HG02623 (cell line): ENCODE results near the gene SULT1A2.
"Not testable (repeated sequence)": the region's sequence is repeated elsewhere in the genome, so short reads cannot be mapped to it uniquely, and the experiment has no call there.

ENCODE experiments used
- ATAC-seq: cut with Tn5 transposase; IDR thresholded peaks from one replicate; pipeline ENCODE4 v1.9.1; 2021; ENCODE audit warnings: moderate library complexity; ENCODE audit not compliant: unreplicated experiment

The SULT1A2 gene

GRCh38 chr16:28609631-28610594, 13.1 kb upstream of the SULT1A2 start, which contains the start of gene SULT1A1:
Gene SULT1A1, minus strand, starts transcription at chr16:28610044. Its CDS starts 1,189 bp downstream, at chr16:28608855.
- ATAC-seq = no peak

GRCh38 chr16:28608867-28609596, 12.2 kb upstream of the SULT1A2 start:
- not testable (repeated sequence) for ATAC-seq

GRCh38 chr16:28608496-28608808, 11.6 kb upstream of the SULT1A2 start:
- ATAC-seq = not testable (repeated sequence)

- not testable (repeated sequence) for ATAC-seq
These were observed 11.0 kb upstream of the SULT1A2 start for GRCh38 chr16:28607681-28608495.

GRCh38 chr16:28607116-28607623, 10.3 kb upstream of the SULT1A2 start:
- no peak for ATAC-seq

- ATAC-seq = no peak
These were observed 9.7 kb upstream of the SULT1A2 start for GRCh38 chr16:28606291-28607115.

- no peak for ATAC-seq
These were observed 7.3 kb upstream of the SULT1A2 start for GRCh38 chr16:28604186-28604565.

- ATAC-seq = no peak
These were observed 6.7 kb upstream of the SULT1A2 start for GRCh38 chr16:28603381-28604185.

GRCh38 chr16:28602529-28602928, 5.7 kb upstream of the SULT1A2 start:
- ATAC-seq = no peak

GRCh38 chr16:28602062-28602461, 5.2 kb upstream of the SULT1A2 start:
- not testable (repeated sequence) for ATAC-seq

GRCh38 chr16:28601589-28601988, 4.7 kb upstream of the SULT1A2 start:
- ATAC-seq = not testable (repeated sequence)

GRCh38 chr16:28600965-28601364, 4.1 kb upstream of the SULT1A2 start:
- not testable (repeated sequence) for ATAC-seq

GRCh38 chr16:28599377-28600285, 2.8 kb upstream of the SULT1A2 start:
- ATAC-seq = not testable (repeated sequence)

GRCh38 chr16:28597692-28598261, 927 bp upstream of the SULT1A2 start:
- no peak for ATAC-seq

- ATAC-seq = no peak
These were observed 677 bp downstream of the SULT1A2 start for GRCh38 chr16:28596115-28596630.

GRCh38 chr16:28595451-28595850, 1.4 kb downstream of the SULT1A2 start:
- not testable (repeated sequence) for ATAC-seq

GRCh38 chr16:28592979-28593553, 3.8 kb downstream of the SULT1A2 start:
- ATAC-seq = no peak
